ENCODE data around the gene CCSER1. TPM values are rescaled to one million over a fixed set of nuclear protein-coding genes. Genes with fewer than 3 reads are reported as not detected.
"Not testable (repeated sequence)": the region's sequence is repeated elsewhere in the genome, so short reads cannot be mapped to it uniquely, and the experiment has no call there.

Gene CCSER1
- total RNA-seq, 1 experiment from 2014 or later, result 0.05 TPM

DNA sequence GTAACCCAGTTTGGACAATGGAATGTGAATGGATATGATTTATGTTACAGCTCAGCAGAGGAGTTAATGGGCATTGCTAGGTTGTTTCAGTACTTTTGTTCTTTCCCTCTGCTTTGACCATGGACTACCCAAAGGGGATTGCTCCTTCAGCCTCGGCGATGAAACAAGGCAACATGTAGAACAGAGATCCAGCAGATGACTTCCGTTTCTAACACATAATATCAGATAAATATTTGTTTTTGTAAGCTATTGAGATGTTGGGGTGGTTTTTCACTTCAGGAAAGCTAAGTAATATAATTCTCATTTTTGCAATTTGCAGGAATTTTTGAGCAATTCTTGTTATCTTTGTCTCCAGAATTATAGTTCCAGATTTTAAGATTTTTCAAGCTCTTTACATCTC, 1241.9 kb downstream of the CCSER1 start:
- BruUV-seq (replicated peaks), result no TSS peak
- no peaks in the 10 kb centered on the region for H3K9me3 ChIP-seq (ENCODE audit: control insufficient read depth, insufficient read depth, low read depth, low read length)
- TF ChIP-seq, protein P1, sequence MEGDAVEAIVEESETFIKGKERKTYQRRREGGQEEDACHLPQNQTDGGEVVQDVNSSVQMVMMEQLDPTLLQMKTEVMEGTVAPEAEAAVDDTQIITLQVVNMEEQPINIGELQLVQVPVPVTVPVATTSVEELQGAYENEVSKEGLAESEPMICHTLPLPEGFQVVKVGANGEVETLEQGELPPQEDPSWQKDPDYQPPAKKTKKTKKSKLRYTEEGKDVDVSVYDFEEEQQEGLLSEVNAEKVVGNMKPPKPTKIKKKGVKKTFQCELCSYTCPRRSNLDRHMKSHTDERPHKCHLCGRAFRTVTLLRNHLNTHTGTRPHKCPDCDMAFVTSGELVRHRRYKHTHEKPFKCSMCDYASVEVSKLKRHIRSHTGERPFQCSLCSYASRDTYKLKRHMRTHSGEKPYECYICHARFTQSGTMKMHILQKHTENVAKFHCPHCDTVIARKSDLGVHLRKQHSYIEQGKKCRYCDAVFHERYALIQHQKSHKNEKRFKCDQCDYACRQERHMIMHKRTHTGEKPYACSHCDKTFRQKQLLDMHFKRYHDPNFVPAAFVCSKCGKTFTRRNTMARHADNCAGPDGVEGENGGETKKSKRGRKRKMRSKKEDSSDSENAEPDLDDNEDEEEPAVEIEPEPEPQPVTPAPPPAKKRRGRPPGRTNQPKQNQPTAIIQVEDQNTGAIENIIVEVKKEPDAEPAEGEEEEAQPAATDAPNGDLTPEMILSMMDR (IDR thresholded peaks at IDR 0.05), result no peak
- TF ChIP-seq TCF7L2 (IDR thresholded peaks at IDR 0.05; ENCODE audit: low read depth, low read length), result no peak
- TF ChIP-seq SIN3A (IDR thresholded peaks at IDR 0.05; ENCODE audit: borderline replicate concordance, insufficient read depth, low read depth, low read length), result no peak
- no peak for TF ChIP-seq POLR2AphosphoS5 (IDR thresholded peaks at IDR 0.05; ENCODE audit: low read depth, low read length)
- TF ChIP-seq REST (IDR thresholded peaks at IDR 0.05; ENCODE audit: insufficient read depth in 1 of 2, low read depth in 2 of 2, low read length in 1 of 2), result no peak
- DNase-seq (ENCODE audit: low read depth, low spot score) (no peak), ATAC-seq (no peak)
- in situ Hi-C loops (cut with HindIII; ENCODE audit: low pct_unique_long_range_greater_than_20kb, low sequenced_read_pairs) (no loop called here), intact Hi-C loops (cut with micrococcal nuclease; ENCODE audit: unreplicated experiment) (no loop called here)
- CTCF ChIA-PET, result no interaction called here
- POLR2A ChIA-PET, result no interaction called here
- H3K4me1 ChIP-seq (ENCODE audit: control insufficient read depth, insufficient read depth, low read length), result no peaks in the 10 kb centered on the region
- no peaks in the 10 kb centered on the region for H3K27me3 ChIP-seq (ENCODE audit: control insufficient read depth, insufficient read depth, low read length)
- H3K36me3 ChIP-seq (ENCODE audit: control insufficient read depth, insufficient read depth, low read length), result no peaks in the 10 kb centered on the region
- no peak overlapping the region for H3K27ac ChIP-seq (ENCODE audit: low read length)
- no peak overlapping the region for H3K4me3 ChIP-seq (ENCODE audit: low read depth in 2 of 2, low read length in 2 of 2)

DNA sequence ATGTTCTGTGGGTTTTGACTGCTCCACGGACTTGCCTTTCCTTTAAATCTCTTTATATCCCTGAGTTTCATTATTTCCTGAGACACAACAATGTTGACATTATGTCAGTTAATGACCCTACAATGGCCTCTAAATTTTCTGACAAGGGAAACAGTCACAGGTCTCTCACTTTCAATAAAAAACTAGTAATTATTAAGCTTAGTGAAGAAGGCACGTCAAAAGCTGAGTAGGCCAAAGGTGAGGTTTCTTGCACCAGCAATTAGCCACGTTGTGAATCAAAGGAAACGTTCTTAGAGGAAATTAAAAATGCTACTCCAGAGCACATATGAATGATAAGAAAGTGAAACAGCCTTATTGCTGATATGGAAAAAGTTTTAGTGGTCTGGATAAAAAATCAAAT, 1246.4 kb downstream of the CCSER1 start:
- no peak for DNase-seq (ENCODE audit: low read depth, low spot score)
- intact Hi-C loops (cut with micrococcal nuclease; ENCODE audit: unreplicated experiment) (no loop called here), in situ Hi-C loops (cut with HindIII; ENCODE audit: low pct_unique_long_range_greater_than_20kb, low sequenced_read_pairs) (no loop called here)
- no peaks in the 10 kb centered on the region for H3K9me3 ChIP-seq (ENCODE audit: control insufficient read depth, insufficient read depth, low read depth, low read length)
- POLR2A ChIA-PET, result no interaction called here
- no peak overlapping the region for H3K4me3 ChIP-seq (ENCODE audit: low read depth in 2 of 2, low read length in 2 of 2)
- no peak overlapping the region for H3K27ac ChIP-seq (ENCODE audit: low read length)
- no peak for TF ChIP-seq SIN3A (IDR thresholded peaks at IDR 0.05; ENCODE audit: borderline replicate concordance, insufficient read depth, low read depth, low read length)
- TF ChIP-seq, protein P1 (IDR thresholded peaks at IDR 0.05), result no peak
- no peak for TF ChIP-seq TCF7L2 (IDR thresholded peaks at IDR 0.05; ENCODE audit: low read depth, low read length)
- no peak for TF ChIP-seq POLR2AphosphoS5 (IDR thresholded peaks at IDR 0.05; ENCODE audit: low read depth, low read length)
- no peaks in the 10 kb centered on the region for H3K4me1 ChIP-seq (ENCODE audit: control insufficient read depth, insufficient read depth, low read length)
- H3K36me3 ChIP-seq (ENCODE audit: control insufficient read depth, insufficient read depth, low read length), result no peaks in the 10 kb centered on the region
- no peak for ATAC-seq
- BruUV-seq (replicated peaks), result no TSS peak
- CTCF ChIA-PET, result no interaction called here
- no peaks in the 10 kb centered on the region for H3K27me3 ChIP-seq (ENCODE audit: control insufficient read depth, insufficient read depth, low read length)

DNA sequence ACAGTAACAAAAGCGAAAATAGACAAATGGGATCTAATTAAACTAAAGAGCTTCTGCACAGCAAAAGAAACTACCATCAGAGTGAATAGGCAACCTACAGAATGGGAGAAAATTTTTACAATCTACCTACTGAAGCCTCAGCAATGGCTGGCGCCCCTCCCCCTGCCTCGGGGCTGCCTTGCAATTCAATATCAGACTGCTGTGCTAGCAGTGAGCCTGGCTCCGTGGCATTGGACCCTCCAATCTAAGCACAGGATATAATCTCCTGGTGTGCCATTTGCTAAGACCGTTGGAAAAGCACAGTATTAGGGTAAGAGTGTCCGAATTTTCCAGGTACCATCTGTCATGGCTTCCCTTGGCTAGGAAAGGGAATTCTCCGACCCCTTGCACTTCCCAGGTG, 1278.2 kb downstream of the CCSER1 start:
- in situ Hi-C loops (cut with HindIII; ENCODE audit: low pct_unique_long_range_greater_than_20kb, low sequenced_read_pairs), result not testable (repeated sequence)

More for the DNA sequence above, 1278.2 kb downstream of the CCSER1 start:
- H3K9me3 ChIP-seq (ENCODE audit: control insufficient read depth, insufficient read depth, low read depth, low read length); H3K27ac ChIP-seq (ENCODE audit: low read length); CTCF ChIA-PET; DNase-seq (ENCODE audit: low read depth, low spot score); H3K4me3 ChIP-seq (ENCODE audit: low read depth in 2 of 2, low read length in 2 of 2); H3K4me1 ChIP-seq (ENCODE audit: control insufficient read depth, insufficient read depth, low read length); H3K27me3 ChIP-seq (ENCODE audit: control insufficient read depth, insufficient read depth, low read length); H3K36me3 ChIP-seq (ENCODE audit: control insufficient read depth, insufficient read depth, low read length); intact Hi-C loops (cut with micrococcal nuclease; ENCODE audit: unreplicated experiment); ATAC-seq; POLR2A ChIA-PET; BruUV-seq (replicated peaks): not testable (repeated sequence)
